ENCODE data around the gene RNF169. TPM values are rescaled to one million over a fixed set of nuclear protein-coding genes. Genes with fewer than 3 reads are reported as not detected.
A peak's percentile ranks its signal among the peaks of the same experiment; 100 is the strongest.

RNF169 gene
- polyA plus RNA-seq, 2 of the 4 experiments (the other 2 are of a cell fraction): 6.3 to 11.1 TPM

GRCh38 chr11:74729397-74729796 is 19.3 kb upstream of the RNF169 start:
- ATAC-seq (no peak), DNase-seq (ENCODE audit: low read depth in 1 of 2, low spot score in 1 of 2) (no peak), FAIRE-seq (no peak)
- no peaks in the 10 kb centered on the region for H3K9me3 ChIP-seq
- CTCF ChIA-PET: interaction anchor here (0.9 to 11.4 kb wide), 6 partner anchors 9 to 121 kb away, joined by 3 to 241 read pairs (median 72); no protein-coding TSS in a partner anchor
- POLR2A ChIA-PET: no interaction called here
- WGBS (ENCODE audit: missing lambda C conversion rate): 58% methylated on average over 4 of the region's 4 CpGs
- H3K4me1 ChIP-seq: peaks cover 24% of the 10 kb centered on the region
- no peak overlapping the region for H3K4me3 ChIP-seq
- TF ChIP-seq TFCP2L1 (CRISPR knock-in tag; IDR thresholded peaks at IDR 0.05) (no peak), HES2 (IDR thresholded peaks at IDR 0.05) (no peak), ZFP36 (IDR thresholded peaks at IDR 0.05; ENCODE audit: borderline replicate concordance, partially characterized antibody) (no peak), REST (IDR thresholded peaks at IDR 0.05) (no peak), HOXB5 (CRISPR knock-in tag; IDR thresholded peaks at IDR 0.05) (no peak), MAX (IDR thresholded peaks at IDR 0.05) (no peak), CTCF (IDR thresholded peaks at IDR 0.05) (no peak), KDM1A (IDR thresholded peaks at IDR 0.05; ENCODE audit: low read depth) (no peak), E2F6 (IDR thresholded peaks at IDR 0.05; ENCODE audit: borderline replicate concordance, low read depth) (no peak), SMC3 (IDR thresholded peaks at IDR 0.05) (no peak), RARB (CRISPR knock-in tag; IDR thresholded peaks at IDR 0.05) (no peak), CHD2 (IDR thresholded peaks at IDR 0.05; ENCODE audit: low read length, partially characterized antibody) (no peak), ESRRA (IDR thresholded peaks at IDR 0.05; ENCODE audit: borderline replicate concordance, low read length) (no peak), BHLHE40 (IDR thresholded peaks at IDR 0.05; ENCODE audit: low read depth, low read length) (no peak)
- H3K27ac ChIP-seq: no peak overlapping the region
- no peak overlapping the region for H3K4me2 ChIP-seq

- POLR2A ChIA-PET: no interaction called here
- no peak for FAIRE-seq
- Histone ChIP-seq H3K4me1 (peaks cover 24% of the 10 kb centered on the region), H3K9me3 (no peaks in the 10 kb centered on the region), H3K27ac (peak overlapping the region; percentile 54 to 83; a peak in 4 of 6 replicates), H3K4me2 (peak overlapping the region; percentile 91), H3K4me3 (peak overlapping the region; percentile 48)
- 0 out of 6 replicates have a peak, but pooled peaks of 1 of the 2 experiments have one; percentile 12 for ATAC-seq
- DNase-seq (ENCODE audit: low read depth in 1 of 2, low spot score in 1 of 2): no peak
- CTCF ChIA-PET: interaction anchor here (8.3 to 8.5 kb wide), 2 partner anchors 9 to 93 kb away, joined by 98 to 122 read pairs; no protein-coding TSS in a partner anchor
- 36% methylated on average over 36 of the region's 40 CpGs for WGBS (ENCODE audit: missing lambda C conversion rate)
- no peak for TF ChIP-seq RCOR1 (IDR thresholded peaks at IDR 0.05; ENCODE audit: low read depth, low read length)
- TF ChIP-seq ZFP36 (IDR thresholded peaks at IDR 0.05; ENCODE audit: borderline replicate concordance, partially characterized antibody): no peak
- TF ChIP-seq REST (IDR thresholded peaks at IDR 0.05): no peak
- TF ChIP-seq ESRRA (IDR thresholded peaks at IDR 0.05; ENCODE audit: borderline replicate concordance, low read length): no peak
- no peak for TF ChIP-seq HEYL (CRISPR knock-in tag; IDR thresholded peaks at IDR 0.05)
- no peak for TF ChIP-seq PHF8 (IDR thresholded peaks at IDR 0.05; ENCODE audit: borderline replicate concordance, low read depth)
- TF ChIP-seq CEBPB (IDR thresholded peaks at IDR 0.05): no peak
- no peak for TF ChIP-seq EHMT2 (IDR thresholded peaks at IDR 0.05; ENCODE audit: low read depth)
- TF ChIP-seq TFCP2L1 (CRISPR knock-in tag; IDR thresholded peaks at IDR 0.05): no peak
- no peak for TF ChIP-seq CBX8 (IDR thresholded peaks at IDR 0.05)
- TF ChIP-seq HES2 (IDR thresholded peaks at IDR 0.05): no peak
- TF ChIP-seq CTCF (IDR thresholded peaks at IDR 0.05): no peak
- TF ChIP-seq RARB (CRISPR knock-in tag; IDR thresholded peaks at IDR 0.05): no peak
Observed at GRCh38 chr11:74730571-74731260, 17.9 kb upstream of the RNF169 start.
